Progenitor cell of endocrine pancreas (in vitro differentiated cells): ENCODE measurements around the gene TBXAS1. TPM values are rescaled to one million over a fixed set of nuclear protein-coding genes. Genes with fewer than 3 reads are reported as not detected.

ENCODE experiments used
- DNase-seq: peaks from one replicate; pipeline ENCODE4 v3.0.0; 2021; ENCODE audit warnings: low spot score; ENCODE audit not compliant: unreplicated experiment
- H3K27ac Mint-ChIP-seq: 2 replicates; pipeline ENCODE4 v1.8.0; 2021; ENCODE audit warnings: mild to moderate bottlenecking, moderate library complexity, mixed read lengths
- H3K27me3 Mint-ChIP-seq: 2 replicates; pipeline ENCODE4 v1.8.0; 2021; ENCODE audit warnings: mixed read lengths
- H3K36me3 Mint-ChIP-seq: 2 replicates; pipeline ENCODE4 v1.8.0; 2022; ENCODE audit warnings: mixed read lengths; ENCODE audit not compliant: insufficient read depth
- H3K4me1 Mint-ChIP-seq: 2 replicates; pipeline ENCODE4 v1.8.0; 2021; ENCODE audit warnings: low read depth, mixed read lengths
- H3K4me3 Mint-ChIP-seq: 2 replicates; pipeline ENCODE4 v1.8.0; 2021; ENCODE audit warnings: low read depth, mild to moderate bottlenecking, moderate library complexity, mixed read lengths
- H3K9me3 Mint-ChIP-seq: 2 replicates; pipeline ENCODE4 v1.8.0; 2021; ENCODE audit warnings: low read depth, mixed read lengths
- total RNA-seq: library from RNA; stranded (reverse); gene quantifications from 2 replicates; pipeline ENCODE4 v1.2.1, GENCODE V29; 2021
- TF ChIP-seq, protein P1 (sequence below): fragments of 200-600 bp; sonication (generic); IDR thresholded peaks from one replicate; pipeline ENCODE4 v1.5.0; 2021; ENCODE audit warnings: antibody characterized with exemption, mild to moderate bottlenecking; ENCODE audit not compliant: unreplicated experiment

Gene TBXAS1
- total RNA-seq, 1 donor from 2014 or later, result 10.4 TPM

DNA sequence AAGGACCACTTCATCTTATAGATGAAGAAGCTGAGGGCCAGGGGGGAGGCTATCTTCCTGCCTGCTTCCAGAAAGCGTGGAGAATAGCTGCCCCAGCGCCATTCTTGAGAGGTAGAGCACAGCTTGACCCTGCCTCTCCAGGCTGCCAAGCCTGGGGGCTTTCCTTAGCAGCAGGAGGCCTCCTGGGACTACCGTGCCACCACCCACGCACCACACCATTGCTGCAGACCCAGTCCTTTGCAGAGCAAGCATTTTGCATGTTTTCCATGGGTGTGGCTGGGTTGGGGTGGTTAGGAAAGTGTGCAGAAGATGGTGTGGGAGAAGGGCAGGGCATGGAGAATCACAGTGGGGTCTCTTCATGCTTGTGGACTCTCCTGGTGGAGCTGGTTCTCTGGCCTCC, 64.9 kb downstream of the TBXAS1 start:
- Mint-ChIP-seq H3K27ac (no peak overlapping the region), H3K4me1 (no peaks in the 10 kb centered on the region), H3K9me3 (no peaks in the 10 kb centered on the region), H3K27me3 (peaks cover 20% of the 10 kb centered on the region), H3K4me3 (no peak overlapping the region), H3K36me3 (no peaks in the 10 kb centered on the region)
- DNase-seq, result no peak
- TF ChIP-seq, protein P1, sequence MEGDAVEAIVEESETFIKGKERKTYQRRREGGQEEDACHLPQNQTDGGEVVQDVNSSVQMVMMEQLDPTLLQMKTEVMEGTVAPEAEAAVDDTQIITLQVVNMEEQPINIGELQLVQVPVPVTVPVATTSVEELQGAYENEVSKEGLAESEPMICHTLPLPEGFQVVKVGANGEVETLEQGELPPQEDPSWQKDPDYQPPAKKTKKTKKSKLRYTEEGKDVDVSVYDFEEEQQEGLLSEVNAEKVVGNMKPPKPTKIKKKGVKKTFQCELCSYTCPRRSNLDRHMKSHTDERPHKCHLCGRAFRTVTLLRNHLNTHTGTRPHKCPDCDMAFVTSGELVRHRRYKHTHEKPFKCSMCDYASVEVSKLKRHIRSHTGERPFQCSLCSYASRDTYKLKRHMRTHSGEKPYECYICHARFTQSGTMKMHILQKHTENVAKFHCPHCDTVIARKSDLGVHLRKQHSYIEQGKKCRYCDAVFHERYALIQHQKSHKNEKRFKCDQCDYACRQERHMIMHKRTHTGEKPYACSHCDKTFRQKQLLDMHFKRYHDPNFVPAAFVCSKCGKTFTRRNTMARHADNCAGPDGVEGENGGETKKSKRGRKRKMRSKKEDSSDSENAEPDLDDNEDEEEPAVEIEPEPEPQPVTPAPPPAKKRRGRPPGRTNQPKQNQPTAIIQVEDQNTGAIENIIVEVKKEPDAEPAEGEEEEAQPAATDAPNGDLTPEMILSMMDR, result no peak

DNA sequence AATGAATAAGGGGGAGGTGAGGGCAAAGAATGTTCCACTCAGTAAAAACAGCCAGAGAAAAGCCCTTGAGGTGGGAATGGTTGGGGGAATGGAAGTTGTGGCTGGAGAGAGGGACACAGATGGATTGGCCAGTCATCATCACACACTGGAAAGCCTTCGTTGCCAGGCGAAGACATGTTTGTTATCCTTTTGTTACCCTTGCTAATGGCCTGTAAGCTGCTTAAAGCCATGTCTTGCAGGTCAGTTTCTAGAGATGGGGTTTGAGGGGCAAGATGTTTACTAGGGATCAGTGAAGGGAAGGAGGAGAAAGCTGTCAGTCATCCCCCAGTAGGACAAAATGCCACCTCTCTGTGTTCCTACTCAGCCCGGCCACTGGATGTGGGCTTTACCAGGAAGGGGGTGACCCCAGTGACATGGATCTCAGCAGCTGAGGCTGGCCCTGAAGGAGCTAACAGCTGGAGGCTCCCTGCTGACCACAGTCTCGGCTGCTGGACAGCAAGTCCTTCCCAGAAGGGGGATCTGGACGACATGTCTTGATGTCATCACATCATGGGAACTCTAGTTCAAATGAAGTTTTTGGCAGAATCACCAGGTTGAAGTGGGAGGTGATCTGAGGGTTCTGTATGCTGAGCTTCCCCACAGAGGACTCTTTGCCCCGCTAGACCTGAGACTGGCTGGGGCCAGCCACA, 66.2 kb downstream of the TBXAS1 start:
- TF ChIP-seq, protein P1, result no peak
- no peaks in the 10 kb centered on the region for H3K36me3 Mint-ChIP-seq
- DNase-seq, result no peak
- H3K4me1 Mint-ChIP-seq, result no peaks in the 10 kb centered on the region
- H3K27me3 Mint-ChIP-seq, result peaks cover 20% of the 10 kb centered on the region
- H3K27ac Mint-ChIP-seq, result no peak overlapping the region
- no peaks in the 10 kb centered on the region for H3K9me3 Mint-ChIP-seq
- no peak overlapping the region for H3K4me3 Mint-ChIP-seq

DNA sequence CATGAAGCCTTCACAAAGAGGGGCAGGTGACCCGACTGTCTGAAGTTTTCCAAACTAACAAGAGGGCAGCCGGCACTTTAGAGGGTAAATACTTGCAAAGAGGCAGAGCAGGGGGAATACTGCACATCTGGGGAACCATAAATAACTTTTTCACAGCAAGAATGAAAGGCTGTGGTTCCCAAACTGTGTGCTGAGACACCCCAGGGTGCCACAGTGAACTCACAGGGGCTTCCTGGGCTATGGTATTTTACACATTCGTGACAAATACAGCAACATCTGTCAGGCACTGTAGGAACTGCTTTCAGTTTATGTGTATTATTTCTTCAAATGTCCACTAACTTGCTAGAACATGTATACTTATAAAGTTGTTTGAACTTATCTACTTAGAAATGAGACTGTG, 67.2 kb downstream of the TBXAS1 start:
- TF ChIP-seq, protein P1, result no peak
- Mint-ChIP-seq H3K4me3 (no peak overlapping the region), H3K27ac (no peak overlapping the region), H3K36me3 (no peaks in the 10 kb centered on the region), H3K4me1 (no peaks in the 10 kb centered on the region), H3K27me3 (peaks cover 20% of the 10 kb centered on the region), H3K9me3 (no peaks in the 10 kb centered on the region)
- DNase-seq, result no peak

- DNase-seq, result no peak
- TF ChIP-seq, protein P1, result no peak
- no peaks in the 10 kb centered on the region for H3K4me1 Mint-ChIP-seq
- H3K27me3 Mint-ChIP-seq, result peaks cover 20% of the 10 kb centered on the region
- H3K36me3 Mint-ChIP-seq, result no peaks in the 10 kb centered on the region
- H3K9me3 Mint-ChIP-seq, result no peaks in the 10 kb centered on the region
- no peak overlapping the region for H3K27ac Mint-ChIP-seq
- no peak overlapping the region for H3K4me3 Mint-ChIP-seq
Observed at GRCh38 chr7:139896831-139897230, 67.8 kb downstream of the TBXAS1 start.

- Mint-ChIP-seq H3K4me3 (no peak overlapping the region), H3K9me3 (peaks cover 4% of the 10 kb centered on the region), H3K27me3 (peaks cover 20% of the 10 kb centered on the region), H3K27ac (no peak overlapping the region), H3K36me3 (no peaks in the 10 kb centered on the region), H3K4me1 (no peaks in the 10 kb centered on the region)
- TF ChIP-seq, protein P1, result no peak
- no peak for DNase-seq
Observed at GRCh38 chr7:139897422-139898090, 68.5 kb downstream of the TBXAS1 start.
